CD4-positive, alpha-beta T cell treated with Interleukin-17A for 1 hour (primary cell): ENCODE measurements around the gene PPFIA3.
"Not testable (repeated sequence)": the region's sequence is repeated elsewhere in the genome, so short reads cannot be mapped to it uniquely, and the experiment has no call there.

Experiments
- DNase-seq: peaks from one replicate; pipeline ENCODE4 v3.0.0-alpha.2; 2020

PPFIA3 gene

DNA sequence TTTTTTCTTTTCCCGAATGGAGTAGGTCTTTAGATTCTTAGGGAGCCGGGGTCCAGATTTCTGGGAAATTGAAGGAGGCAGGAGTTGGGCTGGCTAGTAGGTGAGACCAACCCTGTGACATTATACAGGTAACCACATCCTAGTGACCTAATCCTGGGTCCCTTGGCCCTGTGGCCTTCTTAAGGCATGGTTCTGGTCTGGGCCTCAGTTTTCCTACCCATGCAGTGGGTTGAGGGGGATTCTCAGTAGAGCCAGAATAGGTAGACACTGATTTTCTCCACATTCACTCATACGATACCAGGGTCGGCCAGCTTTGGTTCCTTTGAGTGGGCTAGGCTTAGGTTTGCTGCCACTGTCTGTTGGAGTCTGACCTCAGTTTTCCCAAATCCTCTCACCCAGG, 7.2 kb downstream of the PPFIA3 start:
- no peak for DNase-seq

DNA sequence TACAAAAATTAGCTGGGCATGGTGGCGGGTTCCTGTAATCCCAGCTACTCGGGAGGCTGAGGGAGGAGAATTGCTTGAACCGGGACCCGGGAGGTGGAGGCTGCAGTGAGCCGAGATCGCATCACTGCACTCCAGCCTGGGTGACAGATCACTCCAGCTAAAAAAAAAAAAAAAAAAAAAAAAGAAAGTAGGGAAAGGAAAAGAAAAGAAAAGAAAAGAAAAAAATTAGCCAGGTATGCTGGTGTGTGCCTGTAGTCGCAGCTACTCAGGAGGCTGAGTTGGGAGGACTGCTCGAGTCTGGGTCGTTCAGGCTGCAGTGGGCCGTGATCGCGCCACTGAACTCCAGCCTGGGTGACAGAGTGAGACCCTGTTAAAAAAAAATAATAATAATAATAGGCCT, 7.9 kb downstream of the PPFIA3 start:
- not testable (repeated sequence) for DNase-seq

DNA sequence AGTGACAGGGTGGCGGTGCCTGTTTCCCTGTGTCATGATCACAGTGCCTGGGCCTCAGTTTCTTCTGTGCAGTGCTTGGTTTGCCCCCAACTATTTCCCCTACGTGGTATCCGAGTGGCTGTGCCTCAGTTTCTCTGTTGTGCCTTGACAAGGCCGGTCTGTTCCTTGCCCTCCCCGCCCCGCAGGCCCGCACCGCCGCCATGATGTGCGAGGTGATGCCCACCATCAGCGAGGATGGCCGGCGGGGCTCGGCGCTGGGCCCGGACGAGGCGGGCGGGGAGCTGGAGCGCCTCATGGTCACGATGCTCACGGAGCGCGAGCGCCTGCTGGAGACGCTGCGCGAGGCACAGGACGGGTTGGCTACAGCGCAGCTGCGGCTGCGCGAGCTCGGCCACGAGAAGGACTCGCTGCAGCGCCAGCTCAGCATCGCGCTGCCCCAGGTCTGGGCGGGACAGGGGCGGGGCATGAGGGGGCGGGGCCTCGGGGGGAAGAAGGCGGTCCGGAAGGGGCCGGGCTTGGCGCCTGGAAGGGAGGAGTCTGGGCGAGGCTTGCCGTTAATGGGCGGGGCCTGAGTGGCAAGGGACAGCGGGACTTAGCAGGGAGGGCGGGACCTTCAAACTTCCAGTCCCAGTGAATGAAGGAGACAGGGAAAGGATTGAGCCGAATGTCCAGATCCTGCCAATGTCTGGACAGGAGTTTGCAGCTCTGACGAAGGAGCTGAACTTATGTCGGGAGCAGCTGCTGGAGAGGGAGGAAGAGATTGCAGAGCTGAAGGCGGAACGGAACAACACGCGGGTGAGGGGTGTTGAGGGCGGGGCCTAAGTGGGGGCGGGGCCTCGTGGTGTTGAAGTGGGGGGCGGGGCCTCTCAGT, 8.6 kb downstream of the PPFIA3 start:
- peak; percentile 97 for DNase-seq

DNA sequence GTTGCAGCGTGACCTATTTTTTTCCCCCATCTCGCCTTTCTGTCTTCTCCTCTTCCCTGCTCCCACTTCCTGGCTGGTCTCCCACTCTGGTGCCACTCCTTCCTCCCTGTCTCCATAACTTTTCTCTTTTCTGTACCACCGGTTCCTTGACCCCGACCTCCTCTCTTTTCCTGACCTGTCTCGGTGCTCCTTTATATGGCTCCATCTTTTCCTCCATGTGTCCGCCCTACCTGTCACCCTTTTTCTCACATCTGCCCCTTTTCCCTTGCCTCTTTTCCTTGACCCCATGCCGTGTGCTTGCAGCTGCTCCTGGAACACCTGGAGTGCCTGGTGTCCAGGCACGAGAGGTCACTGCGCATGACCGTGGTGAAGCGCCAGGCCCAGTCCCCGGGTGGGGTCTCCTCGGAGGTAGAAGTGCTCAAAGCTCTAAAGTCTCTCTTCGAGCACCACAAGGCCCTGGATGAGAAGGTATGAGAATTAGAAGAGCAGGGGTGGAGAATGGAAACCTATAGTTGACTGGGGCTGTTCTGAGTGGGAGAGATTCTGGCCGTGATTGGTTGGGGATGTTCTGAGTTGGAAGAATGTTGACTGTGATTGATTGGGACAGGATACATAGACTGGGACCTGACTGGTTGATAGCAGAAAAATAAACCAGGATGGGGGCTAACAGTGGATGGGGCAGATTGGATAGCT, 9.3 kb downstream of the PPFIA3 start:
- no peak for DNase-seq

DNA sequence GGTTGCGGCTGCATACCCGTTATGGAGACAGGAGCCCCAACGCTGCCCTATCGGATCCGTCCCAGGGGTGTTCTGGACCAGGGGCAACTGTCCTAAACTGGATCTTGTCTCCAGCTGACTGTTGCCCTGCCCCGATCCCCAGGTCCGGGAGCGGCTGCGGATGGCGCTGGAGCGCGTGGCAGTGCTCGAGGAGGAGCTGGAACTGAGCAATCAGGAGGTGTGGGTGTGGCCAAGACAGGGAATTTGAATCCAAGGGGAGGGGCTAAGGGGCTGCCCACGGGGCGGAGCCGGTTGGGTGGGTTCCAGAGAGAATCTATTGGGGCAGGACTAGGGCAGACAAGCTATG, 9.9 kb downstream of the PPFIA3 start:
- DNase-seq: no peak

DNA sequence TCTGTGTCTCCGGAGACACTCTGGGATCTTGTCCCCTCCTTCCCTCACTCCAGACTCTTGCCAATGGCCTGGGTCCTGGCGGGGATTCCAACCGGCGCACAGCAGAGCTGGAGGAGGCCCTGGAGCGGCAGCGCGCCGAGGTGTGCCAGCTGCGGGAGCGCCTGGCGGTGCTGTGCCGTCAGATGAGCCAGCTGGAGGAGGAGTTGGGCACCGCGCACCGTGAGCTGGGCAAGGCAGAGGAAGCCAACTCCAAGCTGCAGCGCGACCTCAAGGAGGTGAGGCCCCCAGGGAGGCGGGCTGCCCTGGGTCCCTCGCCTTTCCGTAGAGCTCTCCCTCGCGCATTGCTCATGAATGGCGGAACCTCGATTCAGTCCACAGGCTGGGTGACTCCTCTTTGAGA, 11.0 kb downstream of the PPFIA3 start:
- DNase-seq: no peak

DNA sequence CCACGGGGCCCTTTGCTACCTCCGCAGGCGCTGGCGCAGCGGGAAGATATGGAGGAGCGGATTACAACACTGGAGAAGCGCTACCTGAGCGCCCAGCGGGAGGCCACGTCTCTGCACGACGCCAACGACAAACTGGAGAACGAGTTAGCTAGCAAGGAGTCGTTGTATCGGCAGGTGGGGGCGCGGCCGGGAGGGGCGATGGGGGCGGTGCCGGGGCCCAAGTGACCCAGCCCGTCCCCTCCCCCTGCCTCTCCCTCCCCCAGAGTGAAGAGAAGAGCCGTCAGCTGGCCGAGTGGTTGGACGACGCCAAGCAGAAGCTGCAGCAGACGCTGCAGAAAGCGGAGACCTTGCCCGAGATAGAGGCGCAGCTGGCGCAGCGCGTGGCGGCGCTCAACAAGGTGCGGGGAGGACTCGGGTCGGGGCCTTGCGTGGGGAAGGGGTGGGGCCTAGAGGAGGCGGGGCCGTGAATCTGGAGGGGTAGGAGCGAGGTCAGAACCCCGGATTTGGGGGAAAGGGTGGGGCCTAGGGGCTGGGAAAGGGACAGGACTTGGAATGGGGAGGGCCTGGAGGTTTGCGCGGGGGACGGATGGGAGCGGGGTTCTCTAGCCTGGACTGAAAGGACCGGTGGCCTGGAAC, 13.7 kb downstream of the PPFIA3 start:
- peak; percentile 48 for DNase-seq

DNA sequence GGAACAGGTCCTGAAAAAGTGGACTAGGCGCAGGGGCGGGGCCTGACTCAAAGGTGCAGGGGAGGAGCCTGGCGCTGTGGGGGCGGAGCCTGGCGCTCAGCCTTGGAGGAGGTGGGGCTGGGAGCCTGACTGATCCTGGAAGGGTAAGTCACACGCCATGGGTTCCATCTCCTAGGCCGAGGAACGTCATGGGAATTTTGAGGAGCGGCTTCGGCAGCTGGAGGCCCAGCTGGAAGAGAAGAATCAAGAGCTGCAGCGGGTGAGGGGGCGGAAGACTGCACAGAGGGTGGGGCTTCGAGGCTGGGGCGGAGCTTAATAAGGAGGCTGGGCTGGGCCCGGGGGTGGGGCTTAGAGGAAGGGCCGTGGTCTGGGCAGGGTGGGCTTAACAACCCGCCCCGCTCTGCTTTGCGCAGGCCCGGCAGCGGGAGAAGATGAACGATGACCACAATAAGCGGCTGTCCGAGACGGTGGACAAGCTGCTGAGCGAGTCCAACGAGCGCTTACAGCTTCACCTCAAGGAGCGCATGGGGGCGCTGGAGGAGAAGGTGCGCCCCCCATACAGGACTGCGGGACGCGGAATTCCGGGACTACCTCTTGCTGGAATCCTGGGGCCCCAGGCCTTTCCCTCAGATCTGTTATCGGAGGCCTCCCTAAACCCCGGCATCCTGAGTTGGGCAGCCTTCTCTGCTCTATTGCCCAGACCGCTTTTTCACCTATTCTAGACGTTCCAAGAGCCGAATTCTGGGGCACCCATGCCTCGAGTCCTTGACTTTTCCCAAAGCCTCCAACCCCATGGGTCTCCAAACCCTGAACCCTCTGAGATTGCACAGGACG, 14.5 kb downstream of the PPFIA3 start:
- DNase-seq: peak; percentile 59

DNA sequence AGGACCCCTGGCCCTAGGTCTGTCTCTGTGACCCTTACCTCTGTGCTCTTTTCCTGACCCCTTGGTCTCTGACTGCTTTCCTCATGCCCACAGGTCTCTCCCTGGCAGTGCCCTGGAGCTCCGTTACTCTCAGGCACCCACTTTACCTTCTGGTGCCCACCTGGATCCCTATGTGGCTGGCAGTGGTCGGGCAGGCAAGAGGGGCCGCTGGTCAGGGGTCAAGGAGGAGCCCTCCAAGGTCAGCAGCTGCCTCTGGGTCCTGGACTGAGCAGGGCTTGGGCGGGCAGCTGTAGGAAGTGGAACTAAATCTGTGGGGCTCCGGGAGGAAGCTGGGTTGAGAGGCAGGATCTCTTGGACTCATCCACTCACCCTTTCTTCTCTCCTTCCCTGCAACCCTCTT, 16.3 kb downstream of the PPFIA3 start:
- DNase-seq: no peak

DNA sequence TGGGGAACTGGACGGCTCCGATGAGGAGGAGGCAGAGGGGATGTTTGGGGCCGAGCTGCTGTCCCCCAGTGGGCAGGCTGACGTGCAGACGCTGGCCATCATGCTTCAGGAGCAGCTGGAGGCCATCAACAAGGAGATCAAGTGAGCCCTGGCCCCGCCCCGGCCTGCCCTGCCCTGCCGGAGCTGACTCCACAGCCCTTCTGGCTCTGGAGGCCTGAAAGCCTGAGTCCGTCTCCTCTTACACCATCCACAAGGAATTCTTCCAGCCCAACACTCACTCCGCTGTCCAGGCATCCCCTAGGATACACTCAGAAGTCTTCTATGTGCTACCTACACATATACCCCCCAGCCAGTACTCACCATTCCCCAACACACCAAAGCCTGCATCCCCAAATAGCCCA, 17.4 kb downstream of the PPFIA3 start:
- no peak for DNase-seq

DNA sequence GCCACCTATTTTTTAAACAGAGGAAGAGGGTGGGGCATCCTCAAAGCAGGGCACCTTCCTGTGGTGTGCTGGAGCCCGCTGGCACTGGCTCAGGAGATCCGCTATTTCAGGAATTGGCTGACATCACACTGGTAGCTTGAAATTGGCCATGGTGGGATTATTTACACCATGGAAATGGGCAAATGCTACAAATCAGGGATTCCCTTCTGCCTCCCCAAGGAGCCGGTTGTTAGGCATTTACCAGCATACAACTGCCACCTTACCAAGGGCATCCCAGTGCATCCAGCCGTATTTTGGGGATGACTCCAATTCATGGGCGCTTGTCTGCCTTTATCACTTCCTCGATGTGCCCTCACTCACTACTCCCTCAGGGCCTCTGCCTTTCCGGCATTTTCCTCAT, 21.6 kb downstream of the PPFIA3 start:
- DNase-seq: no peak

DNA sequence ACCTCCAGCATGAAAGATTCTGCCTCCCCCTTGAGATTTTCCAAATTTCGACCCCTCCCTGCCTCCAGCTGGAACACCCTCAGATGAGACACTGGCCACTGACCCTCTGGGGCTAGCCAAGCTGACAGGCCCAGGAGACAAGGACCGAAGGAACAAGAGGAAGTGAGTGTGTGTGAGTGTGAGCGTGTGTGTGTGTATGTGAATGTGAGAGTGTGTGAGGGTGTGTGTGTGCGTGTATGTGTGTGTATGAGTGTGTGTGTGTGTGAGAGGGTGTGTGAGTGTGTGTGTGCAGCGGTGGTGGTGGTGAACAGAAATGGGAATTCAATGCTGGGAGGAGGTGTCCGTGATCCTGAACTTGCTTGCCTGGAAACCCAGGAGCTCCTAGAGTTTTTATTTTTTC, 22.0 kb downstream of the PPFIA3 start:
- DNase-seq: no peak

DNA sequence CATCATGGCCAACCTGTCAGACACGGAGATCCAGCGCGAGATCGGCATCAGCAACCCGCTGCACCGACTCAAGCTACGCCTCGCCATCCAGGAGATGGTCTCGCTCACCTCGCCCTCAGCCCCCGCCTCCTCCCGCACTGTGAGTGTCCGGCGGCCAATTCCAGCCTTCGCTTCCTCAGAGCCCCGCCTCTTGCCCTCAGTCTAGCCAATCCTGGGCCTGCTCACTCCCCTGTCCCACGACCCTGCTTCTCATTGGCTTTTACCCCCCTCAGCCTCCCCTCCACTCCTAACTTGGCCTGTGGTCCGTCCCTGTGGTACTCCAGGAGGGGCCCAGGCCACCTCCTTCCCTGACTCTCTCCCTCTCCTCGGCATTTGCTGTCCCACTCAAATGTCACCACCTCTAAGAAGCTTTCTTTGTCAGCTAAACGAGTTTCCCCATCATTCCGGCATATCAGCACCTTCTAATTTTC, 23.6 kb downstream of the PPFIA3 start:
- peak; percentile 67 for DNase-seq

DNA sequence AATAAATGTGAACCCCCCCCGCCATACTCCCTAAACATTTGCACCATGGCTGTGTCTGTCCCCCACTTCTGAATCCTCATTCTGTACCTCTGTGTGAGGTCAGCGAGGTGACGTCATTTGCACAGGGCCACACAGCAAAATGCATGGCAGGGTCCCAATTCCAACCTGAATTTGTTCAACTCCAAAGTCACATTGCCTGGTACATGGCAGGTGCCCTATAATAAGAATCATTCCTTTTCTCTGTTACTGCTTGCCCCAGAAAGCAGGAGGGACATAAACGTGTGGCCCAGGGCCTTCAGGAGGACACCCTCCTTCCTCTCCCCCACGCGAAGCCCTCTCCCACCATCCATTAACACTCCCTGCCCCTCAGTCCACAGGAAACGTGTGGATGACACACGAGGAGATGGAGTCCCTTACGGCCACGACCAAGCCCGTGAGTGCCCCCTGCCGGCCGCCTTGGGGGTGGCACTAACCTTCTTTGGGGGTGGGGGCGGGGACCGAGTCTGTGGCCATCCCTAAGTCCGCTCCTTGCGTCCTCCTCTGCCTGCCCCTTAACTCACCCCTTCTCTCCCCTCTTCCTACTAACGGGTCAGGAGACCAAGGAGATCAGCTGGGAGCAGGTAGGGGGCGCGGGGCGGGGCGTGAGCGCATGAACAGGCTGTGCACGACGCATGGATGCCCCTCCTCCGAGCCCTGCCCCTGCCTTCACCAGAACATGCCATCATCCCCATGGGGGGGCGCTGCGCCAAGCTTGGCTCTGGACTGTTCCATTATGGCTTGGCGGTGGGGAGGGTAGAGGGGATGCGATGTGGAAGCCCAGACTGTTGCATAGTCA, 26.4 kb downstream of the PPFIA3 start:
- peak; percentile 78 for DNase-seq

DNA sequence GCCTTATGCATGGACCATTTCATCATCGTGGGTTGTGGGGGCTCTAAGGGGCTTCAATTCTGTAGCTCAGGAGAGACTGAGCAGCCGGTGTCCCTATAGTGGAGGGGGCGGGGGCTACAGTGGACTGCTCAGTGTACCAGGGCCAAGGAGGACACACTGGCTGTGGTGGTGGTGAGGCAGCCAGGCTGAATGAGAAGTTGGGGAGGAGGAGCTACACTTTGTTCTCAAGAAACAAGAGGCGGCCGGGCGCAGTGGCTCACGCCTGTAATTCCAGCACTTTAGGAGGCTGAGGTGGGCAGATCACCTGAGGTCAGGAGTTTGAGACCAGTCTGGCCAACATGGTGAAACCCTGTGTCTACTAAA, 27.0 kb downstream of the PPFIA3 start:
- DNase-seq: not testable (repeated sequence)

DNA sequence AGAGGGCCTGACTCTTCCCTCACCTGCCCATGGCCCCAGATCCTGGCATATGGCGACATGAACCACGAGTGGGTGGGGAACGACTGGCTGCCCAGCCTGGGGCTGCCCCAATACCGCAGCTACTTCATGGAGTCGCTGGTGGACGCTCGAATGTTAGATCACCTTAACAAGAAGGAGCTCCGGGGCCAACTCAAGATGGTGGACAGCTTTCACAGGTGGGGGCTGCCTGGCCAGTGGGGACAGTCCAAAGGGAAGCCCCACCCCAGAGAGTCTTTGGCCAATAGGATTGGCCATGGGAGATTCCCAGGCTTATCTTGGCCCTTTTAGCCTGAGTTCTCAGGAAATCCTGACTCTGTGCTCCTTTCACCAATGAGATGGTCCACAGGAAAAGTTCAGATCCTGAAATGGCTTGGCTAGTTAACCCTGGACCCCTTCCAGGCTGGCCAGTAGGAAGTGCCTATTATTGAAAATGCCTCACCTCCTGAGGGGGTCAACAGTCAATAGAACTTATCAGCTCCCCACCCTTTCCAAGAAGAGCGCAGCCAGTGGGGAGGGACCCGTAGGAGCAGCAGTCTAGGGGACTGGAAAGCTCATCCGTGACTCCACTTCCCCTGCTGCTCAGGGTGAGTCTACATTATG, 28.8 kb downstream of the PPFIA3 start:
- DNase-seq: no peak

DNA sequence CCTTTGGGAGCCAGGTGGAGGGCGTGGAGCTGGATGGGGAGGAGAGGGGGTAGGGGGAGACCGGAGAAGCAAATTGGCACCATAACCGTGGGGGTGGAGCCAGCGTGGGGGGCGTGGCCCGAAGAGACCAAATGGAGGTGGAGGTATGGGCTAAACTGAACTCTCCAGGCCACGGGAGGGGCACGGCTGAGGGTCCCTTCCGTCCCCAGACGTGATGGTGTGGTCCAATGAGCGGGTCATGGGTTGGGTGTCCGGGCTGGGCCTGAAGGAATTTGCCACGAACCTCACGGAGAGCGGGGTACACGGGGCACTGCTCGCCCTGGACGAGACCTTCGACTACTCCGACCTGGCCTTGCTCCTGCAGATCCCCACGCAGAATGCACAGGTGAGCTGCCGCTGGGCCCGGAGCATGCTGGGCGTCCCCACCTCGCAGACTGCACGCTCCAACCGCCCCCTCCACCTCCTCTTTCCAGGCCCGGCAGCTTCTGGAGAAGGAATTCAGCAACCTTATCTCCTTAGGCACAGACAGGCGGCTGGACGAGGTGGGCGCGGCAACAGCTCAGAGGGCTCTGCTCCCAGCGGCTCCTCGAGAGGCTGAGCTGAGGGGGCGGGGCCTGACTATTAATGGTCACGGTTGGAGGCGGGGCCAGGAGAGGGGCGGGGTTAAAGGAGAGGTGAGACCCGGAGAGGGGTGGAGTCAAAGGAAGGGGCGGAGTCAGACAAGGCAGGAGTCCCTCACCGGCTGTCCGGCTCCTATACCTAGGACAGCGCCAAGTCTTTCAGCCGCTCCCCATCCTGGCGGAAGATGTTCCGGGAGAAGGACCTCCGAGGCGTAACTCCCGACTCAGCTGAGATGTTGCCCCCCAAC, 29.7 kb downstream of the PPFIA3 start:
- peak; percentile 86 for DNase-seq

DNA sequence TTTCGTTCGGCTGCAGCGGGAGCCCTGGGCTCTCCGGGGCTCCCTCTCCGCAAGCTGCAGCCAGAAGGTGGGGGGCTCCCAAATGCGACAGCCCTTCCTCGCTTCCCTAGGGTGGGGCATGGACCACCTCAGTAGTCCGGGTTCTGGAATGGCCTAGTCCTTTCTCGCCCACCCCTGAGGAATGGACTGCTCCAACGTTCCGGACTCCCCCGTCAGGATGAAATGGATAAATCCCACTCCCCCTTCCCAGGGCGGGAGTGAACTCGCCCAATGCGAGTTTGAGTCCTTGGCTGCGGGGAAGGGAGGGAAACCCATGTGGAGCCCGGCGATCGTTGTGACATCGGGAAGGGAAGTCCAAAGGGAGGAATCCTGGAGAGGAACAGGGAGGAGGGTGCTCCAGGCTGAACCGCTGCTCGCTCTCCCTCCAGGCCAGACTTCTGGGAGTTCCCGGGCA, 30.3 kb downstream of the PPFIA3 start:
- no peak for DNase-seq

DNA sequence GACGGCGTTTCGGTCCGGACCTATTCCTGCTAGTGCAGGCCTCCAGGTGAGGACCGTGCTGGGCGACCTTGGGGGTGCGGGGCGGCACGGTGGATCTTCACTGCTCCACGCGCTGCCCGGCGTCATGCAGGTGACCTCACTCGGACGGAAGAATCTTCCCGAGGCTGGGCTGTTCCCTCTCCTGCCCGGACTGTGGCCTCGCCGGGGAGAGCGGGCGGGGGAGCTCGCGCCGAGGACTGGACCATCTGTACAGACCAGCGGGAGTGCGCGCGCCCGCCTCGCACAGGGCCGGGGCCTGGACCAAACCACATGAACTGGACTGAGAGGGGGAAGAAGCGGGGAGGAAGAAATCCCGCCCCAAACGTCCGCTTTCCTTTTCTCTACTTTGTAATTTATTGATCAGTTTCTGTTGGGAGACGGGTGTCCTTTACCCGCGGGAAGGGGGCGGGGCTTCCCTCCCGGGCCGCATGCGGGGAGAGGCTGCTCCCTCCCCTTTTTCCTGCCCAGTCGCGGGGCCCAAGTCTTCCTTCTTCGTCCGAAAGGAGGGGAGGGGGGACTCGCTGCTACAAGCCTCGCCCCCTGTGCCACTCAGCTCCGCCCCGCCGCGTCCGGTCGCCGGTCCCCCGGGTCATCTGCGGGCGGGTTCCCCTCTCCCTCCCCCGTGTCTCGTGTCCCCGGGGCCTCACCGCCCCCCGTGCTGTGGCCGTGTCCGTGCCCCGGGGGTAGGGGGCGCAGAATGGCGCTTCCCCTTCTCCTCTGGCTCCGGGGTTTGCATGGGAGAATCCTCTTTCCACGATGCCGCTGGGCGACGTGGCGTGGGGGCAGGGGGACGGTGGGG, 31.0 kb downstream of the PPFIA3 start:
- DNase-seq: peak; percentile 47

DNA sequence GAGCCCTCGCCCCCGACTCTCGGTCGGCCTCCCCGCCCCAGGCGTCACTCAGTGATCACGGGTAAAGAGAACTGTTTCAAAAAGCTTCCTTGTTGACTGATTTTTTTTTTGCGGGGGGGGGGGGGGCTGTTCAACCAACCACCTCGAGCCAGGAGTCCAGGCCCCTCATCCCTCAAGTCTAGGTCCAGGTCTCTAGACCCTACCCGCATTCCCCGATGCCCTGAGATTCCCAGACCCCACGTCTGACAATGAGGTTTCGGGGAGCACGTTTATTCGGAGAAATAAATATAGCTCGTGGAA, 31.6 kb downstream of the PPFIA3 start:
- DNase-seq: no peak
